Fibroblast of the aortic adventitia (primary cell): ENCODE results near the gene MRPS26. TPM values are rescaled to one million over a fixed set of nuclear protein-coding genes. Genes with fewer than 3 reads are reported as not detected.
A peak's percentile ranks its signal among the peaks of the same experiment; 100 is the strongest.
"Not testable (repeated sequence)": the region's sequence is repeated elsewhere in the genome, so short reads cannot be mapped to it uniquely, and the experiment has no call there.

ENCODE experiments used
- DNase-seq: peaks from one replicate; pipeline ENCODE4 v3.0.0-alpha.2; 2010; ENCODE audit warnings: low read depth
- H3K4me3 ChIP-seq: 2 replicates; pipeline ENCODE4 v1.5.1; 2011; ENCODE audit warnings: low read depth, mild to moderate bottlenecking, control low read depth, low read length, moderate library complexity
- total RNA-seq: library from RNA; depleted of rRNA; stranded (reverse); fragments of >200 nt; gene quantifications from 2 replicates; pipeline ENCODE4 v1.2.3, GENCODE V29; 2012; ENCODE audit warnings: low replicate concordance
- TF ChIP-seq, protein P1 (sequence below): IDR thresholded peaks from 2 replicates; pipeline ENCODE4 v1.5.1; 2011; ENCODE audit warnings: mild to moderate bottlenecking, low read length, control low read depth, inconsistent platforms; ENCODE audit not compliant: insufficient read depth

The MRPS26 gene
- total RNA-seq, 1 donor = 19.1 TPM

DNA sequence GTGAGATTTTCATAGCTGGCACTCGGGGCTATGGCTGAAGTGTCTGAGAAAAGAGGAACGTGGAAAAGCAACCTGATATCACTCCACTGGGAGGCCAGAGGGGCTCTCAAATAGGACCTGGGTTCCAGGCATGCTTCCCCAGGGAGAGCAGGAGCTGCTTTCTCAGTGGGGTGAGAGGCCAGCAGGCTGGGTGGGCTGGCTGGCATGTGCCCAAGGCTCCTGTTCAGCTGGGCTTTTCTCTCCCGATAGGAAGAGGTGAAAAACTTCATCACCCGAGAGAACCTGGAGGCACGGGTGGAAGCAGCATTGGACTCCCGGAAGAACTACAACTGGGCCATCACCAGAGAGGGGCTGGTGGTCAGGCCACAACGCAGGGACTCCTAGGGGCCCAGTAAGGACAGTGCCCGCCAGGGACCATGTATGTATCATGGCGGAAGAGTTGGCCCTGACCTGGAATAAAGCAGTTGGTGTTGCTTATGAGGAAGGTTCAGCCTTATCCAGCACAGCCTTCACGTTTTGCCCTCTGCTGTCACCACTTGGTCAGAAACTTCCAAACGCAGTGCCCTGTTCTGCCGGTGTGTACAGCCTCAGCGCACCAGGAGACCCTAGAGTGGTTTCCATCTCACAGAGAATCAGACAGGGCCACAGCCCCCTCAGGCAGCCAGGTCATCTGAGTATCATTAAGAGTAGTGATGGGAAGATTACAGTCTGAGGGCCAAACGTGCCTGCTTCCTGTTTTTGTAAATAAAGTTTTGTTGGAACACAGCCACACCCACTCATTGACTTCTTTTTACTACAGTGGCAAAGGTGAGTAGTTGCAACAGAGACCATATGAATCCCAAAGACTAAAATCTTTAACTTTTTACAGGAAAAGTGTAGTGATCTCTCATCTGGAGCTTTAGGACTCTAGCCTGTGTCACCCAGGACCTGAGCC lies 1.9 kb downstream of the MRPS26 start:
- H3K4me3 ChIP-seq = peak overlapping the region; percentile 22
- TF ChIP-seq, protein P1, sequence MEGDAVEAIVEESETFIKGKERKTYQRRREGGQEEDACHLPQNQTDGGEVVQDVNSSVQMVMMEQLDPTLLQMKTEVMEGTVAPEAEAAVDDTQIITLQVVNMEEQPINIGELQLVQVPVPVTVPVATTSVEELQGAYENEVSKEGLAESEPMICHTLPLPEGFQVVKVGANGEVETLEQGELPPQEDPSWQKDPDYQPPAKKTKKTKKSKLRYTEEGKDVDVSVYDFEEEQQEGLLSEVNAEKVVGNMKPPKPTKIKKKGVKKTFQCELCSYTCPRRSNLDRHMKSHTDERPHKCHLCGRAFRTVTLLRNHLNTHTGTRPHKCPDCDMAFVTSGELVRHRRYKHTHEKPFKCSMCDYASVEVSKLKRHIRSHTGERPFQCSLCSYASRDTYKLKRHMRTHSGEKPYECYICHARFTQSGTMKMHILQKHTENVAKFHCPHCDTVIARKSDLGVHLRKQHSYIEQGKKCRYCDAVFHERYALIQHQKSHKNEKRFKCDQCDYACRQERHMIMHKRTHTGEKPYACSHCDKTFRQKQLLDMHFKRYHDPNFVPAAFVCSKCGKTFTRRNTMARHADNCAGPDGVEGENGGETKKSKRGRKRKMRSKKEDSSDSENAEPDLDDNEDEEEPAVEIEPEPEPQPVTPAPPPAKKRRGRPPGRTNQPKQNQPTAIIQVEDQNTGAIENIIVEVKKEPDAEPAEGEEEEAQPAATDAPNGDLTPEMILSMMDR = no peak
- DNase-seq = no peak

DNA sequence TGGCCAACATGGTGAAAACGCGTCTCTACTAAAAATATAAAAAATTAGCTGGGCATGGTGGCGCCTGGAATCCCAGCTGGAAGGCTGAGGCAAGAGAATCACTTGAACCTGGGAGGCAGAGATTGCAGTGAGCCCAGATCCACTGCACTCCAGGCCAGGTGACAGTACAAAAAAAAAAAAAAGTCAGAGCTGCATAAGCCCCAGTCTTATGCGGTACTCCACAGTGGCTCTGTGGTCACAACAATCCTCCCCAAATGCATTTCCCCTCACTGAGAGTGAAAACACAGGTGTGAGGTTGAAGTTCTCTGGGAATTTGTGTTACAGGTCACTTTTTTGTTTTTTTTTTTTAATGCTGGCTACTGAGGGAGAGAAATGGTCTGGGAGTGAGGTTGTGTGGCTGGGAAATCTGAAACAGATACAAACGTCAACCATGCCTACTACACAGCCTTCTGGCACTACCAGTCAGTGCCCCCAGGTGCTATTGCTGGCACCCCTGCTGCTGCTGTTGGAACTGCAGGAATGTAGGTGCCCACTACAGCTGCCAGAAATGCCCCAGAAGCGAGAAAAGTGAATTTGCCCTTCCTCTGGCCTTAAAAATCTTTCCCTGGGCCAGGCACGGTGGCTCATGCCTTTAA lies 5.7 kb downstream of the MRPS26 start:
- TF ChIP-seq, protein P1 = no peak
- no peak overlapping the region for H3K4me3 ChIP-seq
- no peak for DNase-seq

DNA sequence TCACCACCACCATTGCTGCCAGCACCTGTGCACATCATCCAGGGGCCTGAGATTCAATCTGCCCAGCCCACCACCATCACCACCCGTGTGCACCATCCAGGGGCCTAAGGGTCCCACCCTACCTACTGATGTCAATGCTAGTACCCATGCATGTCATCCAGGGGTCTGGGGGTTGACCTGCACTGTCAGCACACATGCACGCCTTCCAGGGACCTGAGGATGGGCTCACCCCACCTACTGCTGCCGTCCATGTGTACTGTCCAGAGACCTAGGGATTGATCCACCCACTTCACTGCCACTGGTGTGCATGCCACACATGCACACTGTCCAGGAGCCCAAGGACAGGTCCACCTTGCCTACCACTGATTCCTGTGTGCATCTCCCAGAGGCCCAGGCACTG lies 13.6 kb downstream of the MRPS26 start:
- DNase-seq = no peak
- TF ChIP-seq, protein P1 = no peak

DNA sequence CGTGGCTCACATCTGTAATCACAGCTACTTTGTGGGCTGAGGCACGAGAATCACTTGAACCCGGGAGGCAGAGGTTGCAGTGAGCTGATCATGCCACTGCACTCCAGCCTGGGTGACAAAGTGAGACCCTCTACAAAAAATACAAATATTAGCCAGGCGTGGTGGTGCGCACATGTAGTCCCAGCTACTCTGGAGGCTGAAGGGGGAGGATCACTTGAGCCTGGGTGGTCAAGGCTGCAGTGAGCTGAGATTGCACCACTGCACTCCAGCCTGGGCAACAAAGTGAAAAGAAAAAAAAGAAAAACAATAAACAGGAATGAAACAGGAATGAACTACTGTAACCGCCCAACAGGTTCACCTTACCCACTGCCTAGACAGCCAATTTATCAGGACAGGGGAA lies 18.3 kb downstream of the MRPS26 start:
- not testable (repeated sequence) for DNase-seq, H3K4me3 ChIP-seq

More for the DNA sequence above, 13.6 kb downstream of the MRPS26 start:
- no peak overlapping the region for H3K4me3 ChIP-seq

DNA sequence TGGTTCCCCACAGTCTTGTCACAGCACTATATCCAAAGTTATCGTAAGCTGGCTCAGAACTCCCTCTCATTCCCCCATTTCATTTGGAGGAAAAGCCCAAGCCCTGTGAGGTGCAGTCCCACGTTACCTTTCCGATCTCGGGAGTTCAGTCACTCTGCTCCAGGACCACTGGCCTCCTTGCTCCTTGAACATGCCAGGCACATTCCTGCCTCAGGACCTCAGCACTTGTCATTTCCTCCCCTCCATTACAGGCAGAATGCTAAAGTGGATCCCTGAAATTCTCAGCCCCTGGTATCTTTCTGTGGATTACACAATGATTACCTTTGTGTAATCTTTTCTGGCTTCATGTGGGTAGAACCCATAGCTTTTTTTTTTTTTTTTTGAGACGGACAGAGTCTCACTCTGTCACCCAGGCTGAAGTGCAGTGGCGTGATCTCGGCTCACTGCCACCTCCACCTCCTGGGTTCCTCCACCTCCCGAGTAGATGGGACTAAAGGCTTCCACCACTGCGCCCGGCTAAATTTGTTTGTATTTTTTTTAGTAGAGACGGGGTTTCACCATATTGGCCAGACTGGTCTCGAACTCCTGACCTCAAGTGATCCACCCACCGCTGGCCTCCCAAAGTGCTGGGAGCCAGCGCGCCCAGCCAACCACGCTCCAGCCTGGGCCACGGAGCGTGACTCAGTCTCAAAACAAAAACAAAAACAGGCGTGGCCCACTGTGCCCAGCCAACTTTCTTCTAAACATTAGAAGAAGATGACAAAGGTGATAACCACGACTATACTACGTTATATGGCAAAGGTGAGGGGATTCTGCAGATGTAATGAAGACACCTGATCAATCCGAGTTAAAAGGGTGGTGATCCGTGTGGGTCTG lies 21.5 kb downstream of the MRPS26 start:
- no peak for DNase-seq
- H3K4me3 ChIP-seq = no peak overlapping the region
- TF ChIP-seq, protein P1 = no peak

DNA sequence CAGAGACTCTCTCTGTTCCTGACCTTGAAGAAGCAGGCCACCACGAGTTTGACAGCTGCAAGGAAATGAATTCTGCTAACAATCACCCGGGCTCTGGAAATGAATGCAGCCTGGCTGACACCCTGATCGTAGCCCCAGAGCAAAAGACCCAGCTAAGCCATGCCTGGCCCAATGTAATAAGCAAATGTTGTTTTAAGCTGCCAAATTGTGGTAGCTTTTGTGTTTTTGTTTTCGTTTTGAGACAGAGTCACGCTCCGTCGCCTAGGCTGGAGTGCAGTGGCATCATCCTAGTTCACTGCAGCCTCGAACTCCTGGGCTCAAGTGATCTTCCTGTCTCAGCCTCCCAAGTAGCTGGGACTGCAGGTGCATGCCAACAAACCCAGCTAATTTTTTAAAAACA lies 22.2 kb downstream of the MRPS26 start:
- no peak for DNase-seq

More for the DNA sequence above, 22.2 kb downstream of the MRPS26 start:
- TF ChIP-seq, protein P1 = no peak
- H3K4me3 ChIP-seq = no peak overlapping the region
